ENCODE data around the gene F2R.

The F2R gene

DNA sequence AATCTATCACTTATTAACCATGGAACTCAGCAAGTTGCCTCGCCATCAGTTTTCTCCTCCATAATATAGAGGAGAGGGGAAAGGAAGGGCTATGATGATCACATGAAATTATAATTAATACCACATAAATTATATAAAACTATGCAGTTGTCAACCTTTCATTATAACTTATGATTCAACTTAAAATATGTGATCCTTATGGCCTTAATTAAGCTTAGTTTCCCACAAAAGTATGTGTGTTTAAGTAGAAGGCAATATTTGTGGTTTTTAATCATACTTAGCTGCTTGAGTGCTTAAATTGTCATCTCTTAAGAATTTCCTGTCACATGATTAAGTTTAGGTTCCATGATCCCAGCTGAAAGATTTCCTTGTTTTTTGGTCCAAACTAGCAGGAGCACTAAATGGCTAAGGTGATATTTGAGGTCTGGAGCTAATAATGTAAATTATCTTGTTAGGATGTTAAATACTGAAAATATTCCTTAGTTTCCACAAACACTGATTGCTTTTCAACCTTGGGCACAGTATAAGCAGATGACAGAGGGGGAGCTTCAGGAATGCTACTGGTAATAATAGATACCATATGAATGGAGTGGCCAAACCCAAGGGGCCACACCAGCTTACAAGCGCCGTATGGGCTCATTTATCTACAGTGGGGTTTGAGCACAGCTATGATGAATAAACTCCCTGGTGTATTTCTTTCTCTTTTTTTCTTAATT lies 26.4 kb upstream of the F2R start:
- DNase-seq (ENCODE audit: low read depth) = peak; percentile 69
- no peak overlapping the region for H3K4me3 ChIP-seq (ENCODE audit: low read depth, low read length)

DNA sequence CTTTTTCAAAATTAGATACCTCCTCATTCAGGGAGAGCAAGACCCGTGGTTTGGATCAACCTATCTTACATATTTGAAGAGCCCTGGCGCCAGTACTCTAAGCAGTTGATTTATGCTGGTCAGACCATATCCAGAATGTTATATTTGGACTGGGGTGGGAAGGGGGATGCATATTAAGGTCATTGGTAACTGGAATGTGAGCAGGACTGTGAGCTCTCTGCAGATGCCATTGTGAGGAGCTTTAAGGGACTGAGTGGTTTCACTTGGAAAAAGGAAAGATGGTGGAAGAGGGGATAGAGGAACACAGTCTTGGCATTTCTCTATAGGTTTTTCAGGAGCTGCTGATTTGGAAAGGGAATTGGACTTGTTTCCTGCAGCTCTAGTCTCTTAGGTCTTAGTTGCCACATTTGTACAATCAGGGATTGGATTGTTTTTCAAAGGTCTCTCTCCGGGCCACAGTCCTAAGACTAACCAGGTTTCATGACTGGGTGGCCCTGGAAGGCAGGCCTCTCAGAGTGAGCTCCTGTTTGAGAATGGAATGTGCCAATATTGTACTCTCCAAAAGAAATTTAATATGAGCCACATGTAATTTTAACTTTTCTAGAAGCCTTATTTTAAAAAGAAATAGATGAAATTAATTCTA lies 25.8 kb upstream of the F2R start:
- DNase-seq (ENCODE audit: low read depth) = no peak
- no peak overlapping the region for H3K4me3 ChIP-seq (ENCODE audit: low read depth, low read length)

DNA sequence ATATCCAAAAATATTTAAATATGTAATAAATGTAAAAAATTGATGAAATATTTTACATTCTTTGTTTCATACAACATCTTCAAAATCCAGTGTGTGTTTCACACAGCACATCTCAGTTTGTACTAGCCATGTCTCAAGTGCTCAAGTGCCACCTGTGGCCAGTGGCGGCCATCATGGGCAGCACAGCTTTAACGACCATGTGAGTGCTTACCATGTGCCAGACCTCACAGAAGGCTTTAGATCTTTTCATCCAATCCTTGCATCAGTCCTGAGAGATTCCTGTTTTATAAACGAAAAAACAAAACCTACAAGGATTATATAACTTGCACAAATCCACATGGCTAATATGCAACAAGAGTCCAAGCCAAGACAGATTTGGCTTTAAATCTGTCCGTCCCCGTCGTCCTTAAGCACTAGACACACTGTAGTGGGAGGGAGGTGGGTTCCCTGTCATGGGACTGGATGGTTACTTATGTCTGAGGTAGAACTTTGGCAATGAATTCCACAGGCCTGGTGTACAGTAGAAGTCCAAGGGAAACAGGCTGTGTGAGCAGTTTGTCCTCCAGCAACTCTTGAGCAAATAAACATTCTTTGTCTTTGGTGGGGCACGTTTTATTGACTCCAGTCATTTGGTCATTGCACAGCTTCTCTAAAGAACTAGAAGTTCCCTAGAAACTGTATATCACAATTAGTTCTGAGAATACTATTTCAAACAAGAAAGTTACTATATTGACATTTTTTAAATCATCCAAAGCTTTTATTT lies 25.0 kb upstream of the F2R start:
- peak; percentile 66 for DNase-seq (ENCODE audit: low read depth)

DNA sequence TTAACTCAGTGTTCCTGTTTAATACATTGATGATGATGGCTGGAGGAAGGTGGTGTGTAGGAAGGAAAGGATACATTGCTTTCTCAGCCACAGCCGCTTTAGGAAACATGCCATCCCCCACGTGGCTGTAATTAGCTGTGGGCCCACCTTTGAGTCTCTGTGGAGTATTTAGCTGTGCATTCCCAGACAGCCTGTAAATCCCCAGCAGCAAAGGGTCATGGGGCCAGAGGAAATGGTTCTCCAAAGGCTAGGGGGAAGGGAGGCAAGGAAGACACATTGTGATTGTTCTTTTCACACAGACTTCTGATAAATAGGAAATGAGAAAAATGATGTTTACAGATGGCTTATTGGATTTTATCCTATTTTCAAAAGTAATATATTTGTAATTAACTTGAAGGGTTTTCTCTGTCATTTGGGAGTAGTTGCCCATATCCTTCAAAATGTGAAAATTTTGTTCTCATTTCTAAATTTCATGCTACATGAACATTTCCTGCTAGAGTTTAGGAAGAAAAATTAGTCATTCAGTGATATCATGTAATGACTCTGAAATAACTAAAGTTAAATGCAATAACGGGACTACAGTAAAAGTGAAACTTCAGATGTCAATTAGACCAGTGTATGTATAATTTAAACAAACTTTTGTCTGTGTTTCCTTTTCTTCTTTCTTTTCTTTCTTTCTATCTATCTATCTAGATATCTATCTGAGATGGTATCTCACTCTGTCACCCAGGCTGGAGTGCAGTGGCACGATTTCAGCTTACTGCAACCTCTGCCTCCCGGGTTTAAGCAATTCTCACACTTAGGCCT lies 24.3 kb upstream of the F2R start:
- peak; percentile 67 for DNase-seq (ENCODE audit: low read depth)
- no peak overlapping the region for H3K4me3 ChIP-seq (ENCODE audit: low read depth, low read length)

More for the DNA sequence above, 25.0 kb upstream of the F2R start:
- no peak overlapping the region for H3K4me3 ChIP-seq (ENCODE audit: low read depth, low read length)

DNA sequence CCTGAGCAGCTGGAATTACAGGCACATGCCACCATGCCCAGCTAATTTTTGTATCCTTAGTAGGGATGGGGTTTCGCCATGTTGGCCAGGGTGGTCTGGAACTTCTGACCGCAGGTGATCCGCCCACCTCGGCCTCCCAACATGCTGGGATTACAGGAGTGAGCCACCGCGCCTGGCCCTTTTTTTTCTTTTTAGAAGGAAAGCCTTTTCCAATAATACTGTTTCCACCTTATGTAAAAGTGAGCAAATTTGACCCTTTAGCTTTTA lies 23.7 kb upstream of the F2R start:
- DNase-seq (ENCODE audit: low read depth) = no peak
- no peak overlapping the region for H3K4me3 ChIP-seq (ENCODE audit: low read depth, low read length)

DNA sequence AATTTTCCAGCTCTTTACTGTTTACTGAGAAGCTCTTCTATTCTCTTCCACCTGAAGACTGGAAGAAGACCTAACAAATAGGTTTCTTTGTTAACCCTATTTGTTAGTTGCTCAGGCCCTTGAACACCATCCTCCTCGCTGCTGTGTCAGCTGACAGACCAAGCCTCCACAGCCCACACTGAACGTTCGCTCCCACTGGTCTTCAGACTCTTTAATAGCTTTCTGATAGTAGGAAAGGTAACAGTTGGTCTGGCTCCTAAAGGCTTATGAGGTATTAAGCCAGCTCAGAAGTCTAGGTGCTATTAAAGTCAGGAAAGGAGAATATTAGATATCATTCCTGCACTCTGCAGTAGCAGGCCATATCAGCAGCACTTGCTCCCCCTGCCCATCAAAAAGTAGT lies 23.3 kb upstream of the F2R start:
- no peak for DNase-seq (ENCODE audit: low read depth)
- no peak overlapping the region for H3K4me3 ChIP-seq (ENCODE audit: low read depth, low read length)

DNA sequence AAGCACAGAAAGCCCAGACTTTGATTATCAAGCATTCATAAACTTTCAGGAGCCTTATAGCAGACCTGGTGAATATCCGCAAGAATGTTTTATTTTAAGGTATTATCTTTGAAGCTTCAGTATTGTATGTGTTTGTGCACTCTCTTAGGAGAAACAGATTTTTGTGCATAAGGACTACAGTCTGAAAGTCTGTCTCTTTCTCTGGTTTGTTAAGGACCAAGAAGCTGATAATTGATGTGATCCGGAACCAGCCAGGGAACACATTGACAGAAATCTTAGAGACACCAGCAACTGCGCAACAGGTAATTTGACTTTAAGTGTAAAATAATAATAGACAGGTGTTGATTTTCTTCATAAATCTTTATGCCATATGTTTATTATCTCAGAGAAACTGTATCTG lies 22.8 kb upstream of the F2R start:
- no peak for DNase-seq (ENCODE audit: low read depth)
- no peak overlapping the region for H3K4me3 ChIP-seq (ENCODE audit: low read depth, low read length)

DNA sequence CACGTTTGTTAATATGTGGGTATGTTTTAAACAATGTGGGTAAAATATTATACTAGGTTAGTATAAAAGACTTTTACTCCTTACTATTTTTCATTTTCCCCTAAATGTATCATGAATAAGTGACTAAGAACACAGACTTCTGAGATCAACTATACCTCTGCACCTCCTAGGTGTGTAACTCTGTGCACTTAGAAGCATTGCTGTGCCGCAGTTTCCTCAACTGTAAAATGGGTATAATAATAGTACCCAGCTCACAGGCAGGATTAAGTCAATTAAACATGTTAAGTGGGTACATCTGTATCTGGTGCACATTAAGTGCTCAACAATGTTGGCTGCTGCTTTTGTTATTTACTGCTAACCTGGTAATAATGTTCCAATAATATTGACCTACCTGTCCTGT lies 21.6 kb upstream of the F2R start:
- no peak for DNase-seq (ENCODE audit: low read depth)
- H3K4me3 ChIP-seq (ENCODE audit: low read depth, low read length) = no peak overlapping the region

DNA sequence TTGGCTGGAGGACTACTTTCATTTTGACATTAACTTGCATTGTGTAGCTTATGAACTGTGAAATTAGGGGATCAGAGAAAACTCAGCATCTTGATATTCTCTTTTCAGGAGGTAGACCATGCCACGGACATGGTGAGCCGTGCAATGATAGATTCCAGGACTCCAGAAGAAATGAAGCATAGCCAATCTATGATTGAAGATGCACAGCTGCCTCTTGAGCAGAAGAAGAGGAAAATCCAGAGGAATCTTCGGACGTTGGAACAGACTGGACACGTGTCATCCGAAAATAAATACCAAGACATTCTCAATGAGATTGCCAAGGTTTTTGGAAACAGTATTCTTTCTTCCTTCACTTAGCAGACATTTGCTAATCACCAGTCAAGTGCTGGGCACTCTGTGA lies 20.6 kb upstream of the F2R start:
- no peak for DNase-seq (ENCODE audit: low read depth)
- no peak overlapping the region for H3K4me3 ChIP-seq (ENCODE audit: low read depth, low read length)

DNA sequence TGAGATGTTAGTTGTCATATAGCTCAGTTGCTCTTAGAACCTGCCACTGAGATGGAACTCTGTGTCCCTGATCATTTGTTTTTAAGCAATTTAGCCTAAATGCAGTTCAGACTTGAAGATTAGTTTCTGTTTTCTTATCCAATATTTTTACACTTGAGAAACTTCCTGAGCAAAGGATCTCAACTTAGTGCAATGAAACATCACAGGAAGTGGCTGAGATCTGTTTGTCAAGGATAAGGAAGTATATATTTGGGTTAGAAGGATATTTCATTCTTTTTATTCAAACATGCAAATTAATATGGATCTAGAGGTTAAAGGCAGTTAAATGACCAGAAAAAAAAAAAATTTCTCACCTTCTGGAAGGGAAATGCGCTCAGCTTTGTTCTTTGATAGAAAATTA lies 19.7 kb upstream of the F2R start:
- DNase-seq (ENCODE audit: low read depth) = no peak
- no peak overlapping the region for H3K4me3 ChIP-seq (ENCODE audit: low read depth, low read length)

DNA sequence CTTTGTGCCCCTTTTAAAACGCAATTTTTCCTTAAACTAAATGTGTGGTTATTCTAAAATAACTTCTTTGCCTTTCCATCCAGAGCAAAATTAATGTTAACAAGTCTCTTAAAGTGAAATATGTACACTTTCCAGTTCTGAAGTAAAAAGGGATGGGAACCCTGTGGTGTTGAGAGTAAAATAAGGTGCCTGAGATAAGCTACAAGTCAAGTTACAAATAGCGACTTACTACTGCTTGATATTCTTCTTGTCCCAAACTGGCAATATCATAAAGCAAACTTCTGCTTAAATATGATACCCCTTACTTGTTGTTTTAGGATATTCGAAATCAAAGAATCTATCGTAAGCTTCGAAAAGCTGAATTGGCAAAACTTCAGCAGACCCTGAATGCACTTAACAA lies 18.3 kb upstream of the F2R start:
- DNase-seq (ENCODE audit: low read depth) = no peak
- H3K4me3 ChIP-seq (ENCODE audit: low read depth, low read length) = no peak overlapping the region

DNA sequence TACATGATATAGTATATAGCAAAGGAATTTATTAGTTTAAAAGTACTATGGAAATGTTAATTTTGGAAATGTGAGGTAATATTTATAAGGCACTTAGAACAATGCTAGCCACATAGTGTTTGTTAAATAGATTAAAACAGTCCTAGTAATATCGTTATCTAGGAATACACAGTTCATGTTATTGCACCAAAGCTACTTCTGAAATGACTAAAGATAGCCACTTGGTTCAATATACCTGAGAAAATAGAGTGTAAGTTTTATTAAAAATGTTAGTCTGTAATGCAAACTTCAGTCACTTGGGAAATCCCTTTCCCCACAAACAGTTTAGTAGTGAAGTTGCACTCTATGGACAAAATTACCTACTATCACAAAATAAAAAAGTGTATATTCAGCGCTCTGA lies 15.4 kb upstream of the F2R start:
- DNase-seq (ENCODE audit: low read depth) = no peak
- H3K4me3 ChIP-seq (ENCODE audit: low read depth, low read length) = no peak overlapping the region

DNA sequence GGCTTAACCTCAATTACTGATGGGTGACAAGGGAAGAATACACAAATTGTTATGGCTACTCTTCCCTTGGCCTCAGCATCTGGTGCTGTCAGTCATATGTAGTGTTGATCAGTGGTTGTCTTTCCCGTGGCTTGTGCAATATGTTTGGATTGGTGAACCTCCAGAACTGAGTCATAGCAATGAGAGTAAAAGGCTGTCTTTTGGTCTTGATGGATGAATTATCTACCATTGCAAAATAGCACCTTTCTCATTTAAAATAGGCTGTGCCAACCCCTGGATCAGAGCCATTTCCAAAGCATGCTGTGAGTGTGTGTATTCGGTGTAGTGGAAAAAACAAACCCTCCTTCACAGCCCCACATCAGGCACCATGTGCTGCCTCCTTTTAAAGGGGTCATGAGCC lies 14.6 kb upstream of the F2R start:
- H3K4me3 ChIP-seq (ENCODE audit: low read depth, low read length) = no peak overlapping the region
- peak; percentile 93 for DNase-seq (ENCODE audit: low read depth)

DNA sequence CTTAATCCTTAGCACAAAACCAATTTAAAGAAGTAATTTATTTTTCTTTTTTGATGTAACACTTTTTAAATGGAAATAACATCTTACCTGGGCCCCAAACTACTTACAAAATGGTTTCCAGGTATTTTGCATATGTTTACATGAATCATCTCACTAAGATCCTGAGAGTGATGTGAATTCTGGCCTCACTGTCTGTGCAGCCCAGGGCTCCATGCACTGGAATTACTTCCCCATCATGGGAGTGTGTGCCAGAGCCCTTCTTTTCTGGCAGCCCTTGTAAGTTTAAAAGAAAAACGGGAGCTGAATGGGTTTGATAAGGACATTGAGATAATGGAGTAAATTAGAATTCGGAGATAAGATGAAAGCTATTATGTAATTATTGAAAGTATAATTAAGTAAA lies 12.2 kb upstream of the F2R start:
- no peak overlapping the region for H3K4me3 ChIP-seq (ENCODE audit: low read depth, low read length)
- DNase-seq (ENCODE audit: low read depth) = no peak

DNA sequence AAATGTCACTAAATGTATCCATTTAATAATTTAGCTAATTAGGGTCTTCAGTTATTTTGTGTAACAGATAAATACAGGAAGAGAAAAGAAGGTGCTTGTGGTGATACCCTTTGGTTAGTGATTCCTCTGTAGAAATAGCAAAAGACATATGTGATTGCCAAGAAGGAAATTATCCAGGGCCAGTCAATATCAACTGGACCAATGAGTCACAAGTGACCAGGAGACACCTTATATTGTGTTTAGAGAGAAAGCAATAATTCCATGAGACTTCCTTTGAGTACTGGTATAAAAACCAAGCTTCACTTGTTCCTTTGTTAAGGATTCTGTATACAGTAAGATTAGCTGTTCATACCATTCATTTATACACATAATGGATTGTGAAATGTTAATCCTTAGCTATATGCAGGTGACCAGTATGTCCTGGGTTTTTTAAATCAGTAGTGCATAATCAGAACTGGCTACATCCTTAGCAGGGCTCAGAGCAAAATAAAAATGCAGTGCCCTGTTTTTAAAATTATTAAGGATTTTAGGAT lies 11.7 kb upstream of the F2R start:
- DNase-seq (ENCODE audit: low read depth) = no peak
- H3K4me3 ChIP-seq (ENCODE audit: low read depth, low read length) = no peak overlapping the region

DNA sequence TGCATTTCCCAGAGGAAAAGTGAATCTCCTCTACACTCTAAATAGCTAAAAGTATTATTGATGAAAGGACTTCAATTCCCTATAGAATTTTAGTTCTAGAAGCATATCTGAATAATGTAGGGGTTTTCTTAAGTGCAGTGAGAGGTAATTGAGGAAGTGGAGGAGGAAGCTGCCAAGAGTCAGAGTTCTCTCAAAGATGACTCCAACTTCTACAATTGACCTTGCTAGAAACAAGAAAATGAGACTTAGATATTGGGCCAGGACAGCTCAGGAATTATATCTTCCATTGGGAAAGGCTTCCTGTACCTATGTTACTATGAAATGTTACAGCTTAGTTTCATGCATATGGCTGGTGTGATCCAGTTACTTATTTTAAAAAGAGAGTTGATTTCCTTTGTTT lies 10.4 kb upstream of the F2R start:
- H3K4me3 ChIP-seq (ENCODE audit: low read depth, low read length) = no peak overlapping the region
- no peak for DNase-seq (ENCODE audit: low read depth)

DNA sequence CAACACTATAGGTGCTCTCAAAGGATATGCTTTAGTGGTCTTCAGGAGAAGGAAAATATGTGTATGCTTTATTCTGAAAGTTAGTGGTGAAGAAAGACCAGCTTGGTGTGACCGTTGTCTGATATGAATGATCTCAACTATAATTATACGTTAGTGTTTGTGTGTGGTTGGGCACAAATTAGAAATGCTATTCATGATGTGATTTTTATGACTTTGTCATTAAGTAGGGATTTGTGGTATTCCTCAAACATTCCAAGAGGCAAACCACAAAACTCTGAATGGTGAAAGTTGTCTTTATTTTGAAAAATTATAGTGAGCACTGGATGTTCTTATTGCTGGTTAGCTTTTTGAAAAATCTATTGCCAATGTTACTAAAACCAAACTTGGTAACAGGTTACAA lies 6.2 kb upstream of the F2R start:
- H3K4me3 ChIP-seq (ENCODE audit: low read depth, low read length) = no peak overlapping the region
- DNase-seq (ENCODE audit: low read depth) = peak; percentile 52

DNA sequence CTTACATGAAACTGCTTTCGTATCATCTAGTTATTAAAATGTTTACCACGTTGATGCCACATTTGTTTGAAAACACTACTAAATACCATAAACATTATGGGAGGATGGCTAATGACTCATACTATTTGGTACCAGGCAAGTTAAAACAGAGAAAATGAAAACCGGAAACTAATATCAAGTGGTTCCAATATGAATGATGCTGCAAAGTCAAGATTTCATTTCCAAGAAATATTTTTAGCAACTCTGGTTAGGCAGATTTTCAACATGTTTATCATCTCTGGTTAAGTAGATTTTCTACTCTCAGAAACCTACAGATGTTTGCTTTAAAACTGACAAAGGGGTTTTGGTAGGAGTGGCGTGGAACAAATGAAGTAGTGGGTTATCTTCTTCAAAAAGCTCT lies 4.9 kb upstream of the F2R start:
- no peak overlapping the region for H3K4me3 ChIP-seq (ENCODE audit: low read depth, low read length)

DNA sequence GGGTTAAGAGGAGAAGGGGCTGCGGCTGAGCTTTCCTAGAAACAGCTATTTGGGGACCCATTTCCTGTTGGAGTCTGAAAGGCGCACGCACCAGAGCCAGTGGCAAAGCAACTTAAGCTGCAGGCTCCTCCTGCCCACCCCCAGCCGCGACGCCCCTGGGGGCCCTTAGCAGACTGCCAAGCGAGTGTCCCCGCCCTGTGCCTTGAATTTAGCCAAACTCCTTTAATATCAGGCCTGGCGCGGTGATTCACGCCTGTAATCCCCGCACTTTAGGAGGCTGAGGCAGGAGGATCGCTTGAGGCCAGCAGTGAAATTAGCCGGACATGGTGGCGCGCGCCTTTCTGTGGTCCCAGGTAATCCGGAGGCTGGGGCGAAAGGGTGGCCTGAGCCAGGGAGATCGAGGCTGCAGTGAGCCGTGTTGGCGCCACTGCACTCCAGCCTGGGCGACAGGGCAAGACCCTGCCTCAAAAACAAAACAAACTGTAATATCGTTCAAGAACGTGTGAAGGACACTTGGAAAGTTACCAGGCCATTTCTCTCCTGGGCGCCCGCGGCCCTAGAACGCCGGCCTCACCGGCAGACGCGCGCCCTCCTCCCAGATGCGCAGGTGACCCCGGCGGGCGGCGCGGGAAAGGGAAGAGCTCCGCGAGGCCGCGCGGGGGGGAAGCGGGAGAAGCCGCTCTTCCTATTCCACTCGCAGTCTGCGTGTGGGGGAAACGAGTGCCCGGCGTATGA lies 1.0 kb upstream of the F2R start:
- no peak for DNase-seq (ENCODE audit: low read depth)
- H3K4me3 ChIP-seq (ENCODE audit: low read depth, low read length) = peak overlapping the region; percentile 90

More for the DNA sequence above, 4.9 kb upstream of the F2R start:
- no peak for DNase-seq (ENCODE audit: low read depth)

DNA sequence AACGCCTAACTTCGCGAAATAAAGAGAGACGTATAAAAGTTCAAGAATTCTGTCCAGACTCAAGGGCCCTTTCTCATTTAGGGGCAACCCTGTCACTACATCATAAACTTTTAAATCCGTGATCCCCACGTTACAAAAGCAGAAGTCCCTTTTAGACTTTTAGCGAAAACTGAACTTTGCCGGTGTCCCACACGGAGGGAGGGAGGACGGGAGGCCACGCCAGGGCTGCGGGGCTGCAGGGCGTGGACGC lies 515 bp upstream of the F2R start:
- DNase-seq (ENCODE audit: low read depth) = no peak
- peak overlapping the region; percentile 90 for H3K4me3 ChIP-seq (ENCODE audit: low read depth, low read length)
